ENCODE results near the gene POLR2M.

- TF ChIP-seq MAFK (IDR thresholded peaks at IDR 0.05; ENCODE audit: partially characterized antibody) (no peak), CTCF (IDR thresholded peaks at IDR 0.05) (no peak), CHD2 (IDR thresholded peaks at IDR 0.05; ENCODE audit: low read length, partially characterized antibody) (no peak), ZSCAN20 (CRISPR knock-in tag; IDR thresholded peaks at IDR 0.05) (no peak), REST (IDR thresholded peaks at IDR 0.05) (no peak), HOXA7 (CRISPR knock-in tag; IDR thresholded peaks at IDR 0.05) (no peak), HOXB13 (CRISPR knock-in tag; IDR thresholded peaks at IDR 0.05; ENCODE audit: low read depth) (no peak), JUN (IDR thresholded peaks at IDR 0.05) (no peak), USF2 (IDR thresholded peaks at IDR 0.05) (no peak), KDM1A (IDR thresholded peaks at IDR 0.05; ENCODE audit: low read depth) (no peak), POLR2A (IDR thresholded peaks at IDR 0.05; ENCODE audit: low read length) (no peak), HEYL (CRISPR knock-in tag; IDR thresholded peaks at IDR 0.05) (no peak)
Observed at GRCh38 chr15:57735891-57736290, 29.4 kb downstream of the POLR2M start.
